Measurements from ENCODE around the gene NRTN. TPM values are rescaled to one million over a fixed set of nuclear protein-coding genes. Genes with fewer than 3 reads are reported as not detected.

The NRTN gene
- polyA plus RNA-seq, 3 donors, result not detected

- 96% methylated on average over 9 of the region's 9 CpGs for WGBS (ENCODE audit: insufficient coverage)
- H3K4me3 Mint-ChIP-seq, result no peak overlapping the region
- intact Hi-C loops (cut with micrococcal nuclease), result no loop called here
Observed at GRCh38 chr19:5831159-5831558, 26.3 kb downstream of the NRTN start.

GRCh38 chr19:5832061-5832460, 27.2 kb downstream of the NRTN start:
- TF ChIP-seq CTCF (IDR thresholded peaks at IDR 0.05), result no peak
- peaks cover 0 to 5% of the 10 kb centered on the region in 2 donors for H3K9me3 ChIP-seq (replicated peaks in 1 of 2; ENCODE audit: control insufficient read depth in 1 of 2, insufficient read depth in 1 of 2, low read length in 2 of 2)
- no peak overlapping the region for H3K4me3 ChIP-seq (replicated peaks in 1 of 3; ENCODE audit: low read depth in 2 of 3, low read length in 3 of 3)
- peaks cover 0 to 19% of the 10 kb centered on the region in 2 donors for H3K27me3 ChIP-seq (ENCODE audit: control insufficient read depth in 2 of 2, insufficient read depth in 2 of 2, low read length in 2 of 2)
- H2AFZ ChIP-seq (ENCODE audit: insufficient read depth, low read depth, low read length, poor library complexity, severe bottlenecking), result no peak overlapping the region
- DNase-seq, result no peak
- 97% methylated on average over 18 of the region's 22 CpGs for WGBS (ENCODE audit: insufficient coverage)
- H3K27ac ChIP-seq (ENCODE audit: low read depth in 1 of 2, low read length in 2 of 2), result no peak overlapping the region
- peaks cover 17 to 20% of the 10 kb centered on the region in 2 donors for H3K4me1 ChIP-seq (ENCODE audit: control insufficient read depth in 1 of 2, insufficient read depth in 2 of 2, low read length in 2 of 2)
- H3K27me3 Mint-ChIP-seq (ENCODE audit: low read depth in 3 of 3), result peaks cover 13 to 27% (median 18%) of the 10 kb centered on the region in 3 donors
- peaks cover 2 to 9% (median 8%) of the 10 kb centered on the region in 7 donors for H3K9me3 Mint-ChIP-seq
- peak overlapping the region in 1 of 7 donors; percentile 4 for H3K27ac Mint-ChIP-seq
- no peak overlapping the region for H3K4me2 ChIP-seq (replicated peaks; ENCODE audit: extremely low read depth, low read length, poor library complexity, severe bottlenecking)
- H3K79me2 ChIP-seq (ENCODE audit: insufficient read depth, low read length), result no peaks in the 10 kb centered on the region
- H3K4me3 Mint-ChIP-seq, result no peak overlapping the region
- peaks cover 12% of the 10 kb centered on the region for H3K4me1 Mint-ChIP-seq
- H3K9ac ChIP-seq (ENCODE audit: insufficient read depth, low read length, poor library complexity, severe bottlenecking), result no peak overlapping the region
- no peaks in the 10 kb centered on the region for H3K36me3 ChIP-seq (replicated peaks in 1 of 2; ENCODE audit: control insufficient read depth in 1 of 2, insufficient read depth in 2 of 2, low read length in 2 of 2)
- intact Hi-C loops (cut with micrococcal nuclease), result no loop called here
- no peaks in the 10 kb centered on the region for H4K20me1 ChIP-seq (ENCODE audit: insufficient read depth, low read length)
- no peaks in the 10 kb centered on the region for H3K36me3 Mint-ChIP-seq

More at GRCh38 chr19:5831159-5831558, 26.3 kb downstream of the NRTN start:
- H3K36me3 ChIP-seq (replicated peaks in 1 of 2; ENCODE audit: control insufficient read depth in 1 of 2, insufficient read depth in 2 of 2, low read length in 2 of 2), result no peaks in the 10 kb centered on the region
- no peak for DNase-seq
- no peak overlapping the region for H3K27ac Mint-ChIP-seq
- H3K4me3 ChIP-seq (replicated peaks in 1 of 3; ENCODE audit: low read depth in 2 of 3, low read length in 3 of 3), result no peak overlapping the region
- H3K36me3 Mint-ChIP-seq, result no peaks in the 10 kb centered on the region
- H3K4me1 Mint-ChIP-seq, result peaks cover 18% of the 10 kb centered on the region
- H2AFZ ChIP-seq (ENCODE audit: insufficient read depth, low read depth, low read length, poor library complexity, severe bottlenecking), result no peak overlapping the region
- H3K27ac ChIP-seq (ENCODE audit: low read depth in 1 of 2, low read length in 2 of 2), result no peak overlapping the region
- no peak overlapping the region for H3K4me2 ChIP-seq (replicated peaks; ENCODE audit: extremely low read depth, low read length, poor library complexity, severe bottlenecking)
- H3K4me1 ChIP-seq (ENCODE audit: control insufficient read depth in 1 of 2, insufficient read depth in 2 of 2, low read length in 2 of 2), result peaks cover 19 to 26% of the 10 kb centered on the region in 2 donors
- H3K27me3 ChIP-seq (ENCODE audit: control insufficient read depth in 2 of 2, insufficient read depth in 2 of 2, low read length in 2 of 2), result peaks cover 0 to 19% of the 10 kb centered on the region in 2 donors
- H3K27me3 Mint-ChIP-seq (ENCODE audit: low read depth in 3 of 3), result peaks cover 13 to 32% (median 18%) of the 10 kb centered on the region in 3 donors
- no peak for TF ChIP-seq CTCF (IDR thresholded peaks at IDR 0.05)
- H3K9ac ChIP-seq (ENCODE audit: insufficient read depth, low read length, poor library complexity, severe bottlenecking), result no peak overlapping the region
- peaks cover 0 to 5% of the 10 kb centered on the region in 2 donors for H3K9me3 ChIP-seq (replicated peaks in 1 of 2; ENCODE audit: control insufficient read depth in 1 of 2, insufficient read depth in 1 of 2, low read length in 2 of 2)
- peaks cover 2 to 15% (median 9%) of the 10 kb centered on the region in 7 donors for H3K9me3 Mint-ChIP-seq
- no peaks in the 10 kb centered on the region for H4K20me1 ChIP-seq (ENCODE audit: insufficient read depth, low read length)
- H3K79me2 ChIP-seq (ENCODE audit: insufficient read depth, low read length), result no peaks in the 10 kb centered on the region
